IPS-18c (cell line): Measurements from ENCODE around the gene TMEM87B.
"Not testable (repeated sequence)": the region's sequence is repeated elsewhere in the genome, so short reads cannot be mapped to it uniquely, and the experiment has no call there.

Experiments used
- H3K4me3 ChIP-seq: 2 replicates; pipeline ENCODE4 v1.7.0; 2013; ENCODE audit warnings: low read depth, mild to moderate bottlenecking, low read length, moderate library complexity; ENCODE audit not compliant: insufficient read depth
- H3K9me3 ChIP-seq: one replicate; pipeline ENCODE4 v1.6.1; 2013; ENCODE audit warnings: mild to moderate bottlenecking, low read length, moderate library complexity; ENCODE audit not compliant: control insufficient read depth, insufficient read depth

TMEM87B gene

DNA sequence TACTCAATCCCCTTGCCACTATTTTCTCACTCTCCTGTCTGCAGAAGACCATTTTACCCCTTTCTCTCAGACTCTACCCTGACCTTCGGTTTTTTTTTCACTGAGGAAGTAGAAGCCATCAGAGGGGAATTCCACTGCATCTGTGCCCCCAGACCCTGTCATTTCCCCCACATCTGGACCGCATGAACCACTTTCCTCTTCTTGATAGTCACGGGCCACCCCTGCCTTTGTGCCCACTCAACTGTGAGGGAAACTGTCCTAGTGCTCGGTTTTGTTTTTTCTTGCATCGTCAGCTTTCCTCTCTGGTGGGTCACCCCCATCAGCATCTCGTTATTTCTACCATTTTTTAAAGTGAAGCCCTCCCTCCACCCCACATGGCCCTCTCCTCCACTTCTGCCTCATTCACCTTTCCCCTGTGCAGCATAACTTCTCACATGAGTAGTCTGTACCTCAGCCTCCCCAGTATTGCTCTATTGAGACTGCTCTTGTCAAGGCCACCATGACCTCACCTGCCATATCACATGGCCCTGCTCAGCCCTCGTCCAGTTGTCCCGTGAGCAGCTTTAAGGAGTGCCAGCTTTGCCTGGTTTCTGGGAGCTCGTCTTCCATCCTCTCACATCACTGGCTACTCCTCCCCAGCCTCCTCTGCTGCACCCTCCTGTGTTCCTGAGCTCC lies 32.4 kb downstream of the TMEM87B start:
- no peaks in the 10 kb centered on the region for H3K9me3 ChIP-seq
- H3K4me3 ChIP-seq: no peak overlapping the region

DNA sequence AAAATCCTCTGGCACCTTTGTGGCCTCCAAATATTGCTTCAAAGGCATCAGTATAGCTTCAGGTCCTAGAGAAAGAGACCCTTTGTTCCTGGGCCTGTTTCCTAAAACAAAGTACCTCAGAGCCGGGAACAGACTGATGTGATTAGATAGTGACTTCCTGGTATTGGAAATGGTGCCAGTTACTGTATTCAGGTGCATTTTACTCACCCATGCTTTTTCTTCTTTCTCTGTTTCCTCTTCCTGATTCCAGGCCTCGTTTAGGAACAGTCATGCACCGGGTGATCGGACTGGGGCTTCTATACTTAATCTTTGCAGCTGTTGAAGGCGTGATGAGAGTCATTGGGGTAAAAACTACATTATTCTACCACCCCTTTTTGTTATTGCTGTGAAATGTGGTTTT lies 34.3 kb downstream of the TMEM87B start:
- Histone ChIP-seq H3K4me3 (no peak overlapping the region), H3K9me3 (no peaks in the 10 kb centered on the region)

DNA sequence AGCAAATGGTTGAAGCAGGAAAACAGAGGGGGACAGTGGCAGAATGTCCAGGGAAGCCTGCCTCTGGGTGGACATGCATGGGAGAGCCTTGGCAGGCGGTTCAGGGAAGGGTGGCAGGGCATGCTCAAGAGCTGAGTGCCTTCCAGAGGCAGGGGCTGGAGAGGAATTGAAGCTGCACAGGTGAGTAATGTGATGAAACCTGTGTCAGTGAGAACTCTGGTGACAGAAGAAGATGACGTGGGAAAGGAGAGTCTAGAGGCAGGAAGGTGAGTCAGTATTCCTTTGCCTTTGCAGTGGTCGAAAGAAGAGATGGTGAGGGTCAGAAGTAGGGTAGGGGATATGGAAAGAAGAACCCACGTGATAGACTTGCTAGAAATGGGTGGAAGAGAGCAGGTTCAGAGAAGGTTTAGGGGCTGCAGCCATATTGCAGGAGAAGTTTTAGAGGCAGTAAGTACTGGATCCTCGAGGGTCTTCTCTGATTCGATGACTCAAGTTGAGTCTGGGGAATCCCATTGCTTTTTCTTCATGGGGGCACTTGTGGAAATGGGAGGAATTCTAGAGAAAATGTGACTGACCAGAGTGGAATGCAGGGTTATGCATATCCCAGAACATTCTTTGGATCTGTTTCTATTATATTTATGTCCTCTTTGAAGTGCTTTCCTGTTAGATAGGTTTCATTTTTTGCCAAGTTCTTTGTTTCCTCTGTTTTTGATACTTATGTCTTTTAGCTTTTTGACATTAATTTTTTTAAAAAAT lies 37.4 kb downstream of the TMEM87B start:
- no peak overlapping the region for H3K4me3 ChIP-seq
- no peaks in the 10 kb centered on the region for H3K9me3 ChIP-seq

DNA sequence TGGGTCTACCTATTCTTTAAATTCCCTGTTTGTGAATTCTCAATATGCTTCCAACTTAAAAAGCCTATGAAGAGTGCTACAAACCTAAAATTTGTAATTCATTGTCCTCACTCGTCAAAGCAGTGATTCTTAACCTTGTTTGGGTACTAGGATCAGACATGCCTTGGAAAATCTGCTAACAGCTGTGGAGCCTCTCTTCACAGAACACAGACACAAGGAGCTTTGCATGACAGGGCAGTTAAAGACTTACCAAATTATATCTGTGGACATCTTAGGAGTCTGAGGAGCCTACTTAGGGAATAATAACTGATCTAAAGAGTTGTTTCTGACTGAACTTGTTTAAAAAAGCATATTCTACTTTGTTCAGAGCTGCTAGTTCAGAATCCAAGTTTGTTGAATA lies 38.1 kb downstream of the TMEM87B start:
- Histone ChIP-seq H3K4me3 (no peak overlapping the region), H3K9me3 (no peaks in the 10 kb centered on the region)

DNA sequence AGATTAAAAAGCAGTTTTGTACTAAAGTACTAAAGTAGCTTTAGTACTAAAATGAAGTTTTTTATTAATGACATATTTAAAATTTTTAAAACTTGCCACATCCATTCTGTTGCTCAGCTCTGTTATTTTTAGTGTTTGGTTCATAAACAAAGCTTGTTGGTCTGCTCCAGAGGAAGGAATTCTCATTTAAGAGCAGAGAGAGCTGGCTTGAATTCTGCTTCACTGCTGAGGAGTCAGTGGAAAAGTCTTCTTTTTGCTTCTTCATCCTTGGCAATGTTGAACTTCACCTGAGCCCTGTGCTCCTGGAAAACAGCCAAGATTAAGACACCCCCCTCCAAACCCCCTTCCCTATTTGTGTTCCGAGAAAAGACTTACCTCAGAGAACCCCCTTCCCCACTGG lies 40.6 kb downstream of the TMEM87B start:
- peaks cover 2% of the 10 kb centered on the region for H3K9me3 ChIP-seq
- no peak overlapping the region for H3K4me3 ChIP-seq

DNA sequence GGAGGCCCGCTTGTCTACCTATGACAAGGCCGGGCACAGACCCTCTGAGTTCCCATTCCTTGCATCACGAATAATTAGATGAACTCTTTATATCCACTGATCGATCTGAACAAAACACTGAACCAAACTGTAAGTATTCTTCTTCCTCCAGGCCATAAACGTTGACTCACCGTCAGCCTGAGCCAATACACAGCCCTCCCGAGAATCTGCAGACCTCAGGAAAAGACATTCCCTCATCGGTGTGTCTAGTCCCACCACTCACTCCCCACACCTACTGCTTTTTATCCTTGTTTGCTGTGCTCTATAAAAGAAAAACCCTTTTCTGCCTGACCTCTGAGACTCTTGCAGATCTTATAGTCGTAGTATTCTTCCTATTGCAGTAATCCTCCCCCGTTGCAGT lies 41.0 kb downstream of the TMEM87B start:
- peaks cover 2% of the 10 kb centered on the region for H3K9me3 ChIP-seq
- no peak overlapping the region for H3K4me3 ChIP-seq

DNA sequence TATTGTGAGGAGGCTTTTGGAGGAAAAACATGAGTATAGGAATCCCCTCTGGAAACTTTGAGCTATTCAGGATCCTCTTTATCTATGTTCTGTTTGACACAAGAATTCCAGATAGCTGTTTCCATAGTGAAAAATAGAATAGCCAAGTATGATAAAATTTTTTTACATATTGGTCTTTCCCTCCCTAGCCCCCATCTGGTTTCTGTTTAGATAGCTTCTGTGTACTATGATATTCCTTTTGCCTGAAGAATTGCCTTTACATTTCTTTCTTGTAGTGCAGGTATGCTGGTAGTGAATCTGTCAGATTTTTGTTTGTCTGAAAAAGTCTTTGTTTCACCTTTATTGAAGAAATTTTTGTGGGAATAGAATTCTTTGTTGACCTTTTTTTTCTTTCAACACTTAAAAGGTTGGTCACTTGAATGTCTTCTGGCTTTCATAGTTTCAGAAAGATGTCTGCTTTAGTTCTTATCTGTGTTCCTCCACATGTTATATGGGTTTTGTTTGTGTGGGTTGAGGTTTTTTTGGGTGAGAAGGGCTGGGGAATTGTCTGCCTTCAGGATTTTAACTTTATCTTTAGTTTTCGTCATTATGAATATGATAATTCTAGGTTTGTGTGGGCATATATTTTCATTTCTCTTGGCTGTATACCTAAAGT lies 53.2 kb downstream of the TMEM87B start:
- no peak overlapping the region for H3K4me3 ChIP-seq
- H3K9me3 ChIP-seq: no peaks in the 10 kb centered on the region

DNA sequence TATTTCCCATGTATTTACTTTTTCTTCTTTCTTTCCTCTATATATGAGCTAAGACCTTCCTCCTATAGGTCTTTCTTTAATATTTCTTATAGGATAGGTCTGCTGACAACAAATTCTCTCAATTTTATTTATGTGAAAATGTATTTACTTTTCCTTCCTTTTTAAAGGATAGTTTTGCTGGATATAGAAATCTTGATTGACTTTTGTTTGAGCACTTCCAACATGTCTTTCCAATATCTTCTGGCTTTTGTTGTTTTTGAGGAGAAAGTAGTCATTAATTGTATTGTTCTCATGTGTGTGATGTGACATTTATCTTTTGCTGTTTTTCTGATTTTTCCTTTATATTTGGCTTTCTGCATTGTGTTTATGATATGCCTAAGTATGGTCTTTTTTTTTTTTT lies 54.2 kb downstream of the TMEM87B start:
- Histone ChIP-seq H3K4me3 (no peak overlapping the region), H3K9me3 (no peaks in the 10 kb centered on the region)

DNA sequence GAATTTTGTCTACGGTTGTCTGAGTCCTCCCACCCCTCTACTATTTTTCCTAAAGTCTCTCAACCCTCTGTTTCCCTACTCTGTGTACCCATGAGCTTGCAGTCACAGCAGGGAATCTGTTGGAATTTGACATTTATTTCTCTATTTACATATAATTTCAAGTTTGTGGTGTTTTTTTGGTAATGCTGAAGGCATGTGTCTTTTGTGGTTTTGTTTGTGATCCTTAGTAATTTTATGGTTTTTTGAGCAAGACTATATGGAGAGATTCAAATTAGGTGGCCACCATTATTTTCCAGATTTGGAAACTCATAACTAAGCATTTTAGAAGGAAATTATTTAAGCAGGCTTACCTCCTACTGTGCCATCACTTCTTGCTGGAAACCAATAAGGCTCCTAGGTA lies 55.9 kb downstream of the TMEM87B start:
- no peaks in the 10 kb centered on the region for H3K9me3 ChIP-seq
- H3K4me3 ChIP-seq: no peak overlapping the region

DNA sequence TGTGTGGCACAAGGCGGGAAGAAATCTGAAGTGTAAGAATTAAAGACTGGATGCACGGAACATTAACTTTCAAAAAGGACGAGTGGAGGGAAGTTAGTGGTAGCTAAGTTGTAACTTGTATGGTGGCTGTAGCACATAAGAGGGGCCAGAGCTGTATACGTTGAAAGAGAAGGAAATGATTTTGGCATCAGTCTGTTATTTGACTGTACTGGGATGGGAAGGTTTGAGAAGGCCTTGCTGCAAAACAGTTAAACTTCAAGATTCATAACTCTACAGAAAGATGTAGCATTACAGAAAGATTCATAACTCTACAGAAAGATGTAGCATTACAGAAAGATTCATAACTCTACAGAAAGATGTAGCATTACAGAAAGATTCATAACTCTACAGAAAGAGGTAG lies 58.3 kb downstream of the TMEM87B start:
- H3K9me3 ChIP-seq, H3K4me3 ChIP-seq: not testable (repeated sequence)

DNA sequence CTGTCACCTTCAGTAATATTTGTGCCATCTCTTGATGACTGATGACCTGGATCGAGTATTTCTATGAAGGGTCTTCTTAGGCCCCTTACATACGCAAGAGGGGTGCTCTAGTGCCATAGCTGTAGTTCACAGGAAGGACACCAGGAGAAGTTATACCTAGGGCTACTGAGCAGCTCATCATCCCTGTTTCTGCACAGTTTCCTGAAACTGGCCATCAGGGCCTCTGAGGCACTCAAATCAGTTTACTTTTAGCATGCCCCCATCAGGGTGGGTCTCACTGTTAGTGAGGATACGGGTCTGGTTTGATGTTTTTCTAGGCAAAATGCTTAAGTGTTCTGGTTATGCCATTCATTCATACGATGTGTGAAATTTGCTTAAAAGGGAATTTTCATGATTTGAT lies 63.1 kb downstream of the TMEM87B start:
- no peak overlapping the region for H3K4me3 ChIP-seq
- no peaks in the 10 kb centered on the region for H3K9me3 ChIP-seq

DNA sequence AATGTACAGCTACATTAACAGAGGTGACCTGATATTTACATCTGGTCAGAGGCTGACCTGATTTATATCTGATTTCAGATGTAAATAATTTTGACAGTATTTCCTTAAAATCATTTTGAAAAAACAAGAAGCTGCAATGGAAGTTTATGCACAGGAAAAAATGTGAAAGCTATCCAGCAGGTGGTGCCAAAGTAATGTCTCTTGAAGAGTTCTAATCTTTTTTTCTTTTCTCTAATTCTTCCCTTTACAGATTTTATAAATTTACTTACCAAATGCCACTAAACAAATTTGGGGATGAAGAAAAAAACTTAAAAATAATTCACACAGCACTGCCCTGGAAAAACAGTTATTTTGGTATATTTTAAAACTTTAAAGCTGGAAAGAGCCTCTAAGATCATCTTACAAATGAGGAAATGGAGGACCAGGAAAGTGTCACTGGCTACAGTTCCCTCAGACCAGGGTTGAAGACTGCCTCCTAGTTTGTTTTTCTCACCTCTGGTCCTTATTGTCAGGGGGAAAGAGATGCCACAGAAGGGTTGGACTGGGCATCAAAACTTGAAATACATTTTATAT lies 66.7 kb downstream of the TMEM87B start:
- Histone ChIP-seq H3K9me3 (no peaks in the 10 kb centered on the region), H3K4me3 (no peak overlapping the region)

DNA sequence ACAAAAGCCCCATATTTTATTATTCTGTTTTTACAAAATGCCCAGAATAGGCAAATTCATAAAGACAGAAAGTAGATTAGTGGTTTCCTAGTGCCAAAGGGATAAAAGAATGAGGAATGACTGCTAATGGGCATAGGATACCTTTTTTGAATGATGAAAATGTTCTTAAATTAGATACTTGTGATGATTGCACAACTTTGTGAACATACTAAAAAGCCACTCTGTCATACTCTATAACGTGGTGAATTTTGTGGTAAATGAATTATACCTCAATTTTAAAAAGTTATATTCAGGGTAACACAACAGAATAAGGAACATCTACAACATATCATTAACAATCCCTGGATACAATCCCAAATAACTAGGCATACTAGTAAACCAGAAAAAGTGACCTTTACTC lies 74.0 kb downstream of the TMEM87B start:
- Histone ChIP-seq H3K4me3 (no peak overlapping the region), H3K9me3 (no peaks in the 10 kb centered on the region)

DNA sequence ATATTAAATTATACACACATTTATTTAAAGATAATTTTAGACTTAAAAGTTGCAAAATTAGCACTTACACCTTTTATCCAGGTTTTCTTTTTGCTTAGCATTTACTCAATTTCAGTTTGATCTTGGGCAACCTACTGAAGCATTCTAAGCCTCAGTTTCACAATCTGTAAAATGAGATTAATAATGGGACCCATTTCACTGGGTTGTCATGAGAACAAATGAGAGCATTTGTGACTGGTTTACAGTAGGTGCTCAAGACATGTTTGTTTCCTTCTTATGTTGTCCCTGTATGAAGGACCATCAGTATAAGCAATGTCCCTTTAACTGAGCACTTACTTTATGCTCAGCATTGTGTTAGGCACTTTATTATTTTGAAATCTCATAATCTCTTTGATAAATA lies 78.3 kb downstream of the TMEM87B start:
- H3K4me3 ChIP-seq: no peak overlapping the region

DNA sequence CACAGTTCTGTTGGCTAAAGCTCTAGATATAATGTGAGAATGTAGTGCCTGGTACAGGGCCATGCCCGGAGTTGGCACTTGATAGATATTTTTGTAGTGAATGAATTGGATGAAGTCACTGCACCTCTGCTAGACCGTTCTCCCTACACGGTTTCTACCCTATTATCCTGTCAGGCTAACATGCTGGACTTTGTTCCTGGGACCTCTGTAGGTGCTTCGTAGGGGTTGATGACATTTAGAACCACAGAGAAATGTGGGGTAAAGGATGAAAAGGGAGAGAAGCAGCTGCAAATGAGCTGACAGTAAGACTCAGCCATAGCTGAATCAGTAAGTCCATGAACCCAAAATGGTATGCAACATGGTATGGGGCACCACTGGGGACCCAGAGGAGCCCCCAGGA lies 79.1 kb downstream of the TMEM87B start:
- no peak overlapping the region for H3K4me3 ChIP-seq

More for the DNA sequence above, 78.3 kb downstream of the TMEM87B start:
- H3K9me3 ChIP-seq: no peaks in the 10 kb centered on the region

DNA sequence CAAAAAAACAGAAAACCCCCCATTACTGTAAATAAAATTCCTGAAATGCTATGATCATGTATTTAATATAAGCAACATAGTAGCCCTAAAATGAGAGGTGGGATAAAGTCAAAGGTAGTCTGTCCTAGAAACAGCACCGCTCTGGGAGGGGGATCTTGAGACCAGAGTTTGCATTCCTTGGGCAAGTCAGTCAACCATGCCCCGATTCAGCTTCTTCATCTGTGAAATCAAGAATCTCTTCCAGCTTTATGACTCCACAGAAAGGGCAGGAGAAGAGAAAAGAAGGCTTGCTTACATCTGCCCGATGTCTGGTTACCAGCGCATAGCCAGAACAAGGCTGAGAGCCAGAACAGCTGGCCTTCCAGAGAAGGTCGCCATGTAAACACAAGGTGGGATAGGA lies 81.0 kb downstream of the TMEM87B start:
- H3K4me3 ChIP-seq: no peak overlapping the region
- no peaks in the 10 kb centered on the region for H3K9me3 ChIP-seq

More for the DNA sequence above, 79.1 kb downstream of the TMEM87B start:
- H3K9me3 ChIP-seq: no peaks in the 10 kb centered on the region

DNA sequence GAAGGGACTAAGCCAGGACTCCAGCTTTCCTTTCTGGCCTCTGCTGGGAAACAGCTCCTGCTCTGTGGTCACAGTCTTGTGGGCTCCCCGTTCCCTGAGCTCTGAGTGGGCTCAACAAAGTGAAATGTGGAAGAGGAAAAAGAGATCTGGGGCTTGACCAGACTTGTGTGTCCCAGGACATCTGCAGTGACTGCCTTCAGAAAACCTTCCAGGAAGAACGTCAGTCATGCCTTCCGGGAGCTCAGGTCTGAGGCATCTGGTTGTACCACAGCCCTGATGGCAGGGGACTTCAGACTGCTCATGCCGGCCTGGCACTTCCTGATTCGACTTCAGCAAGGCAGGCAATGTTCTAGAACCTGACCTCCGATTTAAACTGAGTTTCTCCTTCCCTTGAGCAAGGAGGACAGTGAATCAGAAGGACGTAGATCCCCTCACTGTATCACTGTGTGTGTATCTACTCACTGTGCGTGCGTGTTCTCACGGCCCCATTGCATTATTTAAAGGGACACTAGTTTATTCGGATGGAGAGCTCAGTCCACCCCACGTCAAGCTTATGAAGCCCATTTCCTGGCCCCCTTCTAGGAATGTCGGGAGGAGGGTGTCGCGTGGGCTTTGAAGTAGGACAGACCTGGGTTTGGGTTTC lies 82.6 kb downstream of the TMEM87B start:
- Histone ChIP-seq H3K4me3 (peak overlapping the region; percentile 41; the same call in 1 of the 2 replicates), H3K9me3 (no peaks in the 10 kb centered on the region)
